HFFc6 (cell line): Measurements from ENCODE around the gene EVC. TPM values are rescaled to one million over a fixed set of nuclear protein-coding genes. Genes with fewer than 3 reads are reported as not detected.

Experiments used
- DNase-seq: peaks from one replicate; pipeline ENCODE4 v3.0.0-alpha.2; 2018
- H3K27ac Mint-ChIP-seq: 2 replicates; pipeline ENCODE4 v1.8.0; 2020; ENCODE audit warnings: mild to moderate bottlenecking, mixed read lengths
- H3K27me3 Mint-ChIP-seq: 2 replicates; pipeline ENCODE4 v1.8.0; 2021; ENCODE audit warnings: mild to moderate bottlenecking, moderate library complexity, mixed read lengths; ENCODE audit not compliant: insufficient read depth
- H3K36me3 Mint-ChIP-seq: 2 replicates; pipeline ENCODE4 v1.8.0; 2021; ENCODE audit warnings: low read depth, mixed read lengths
- H3K4me1 Mint-ChIP-seq: 2 replicates; pipeline ENCODE4 v1.8.0; 2020; ENCODE audit warnings: low read depth, mixed read lengths
- H3K4me3 Mint-ChIP-seq: 2 replicates; pipeline ENCODE4 v1.8.0; 2020; ENCODE audit warnings: mild to moderate bottlenecking, moderate library complexity, mixed read lengths
- H3K9me3 Mint-ChIP-seq: 2 replicates; pipeline ENCODE4 v1.8.0; 2020; ENCODE audit warnings: mild to moderate bottlenecking, mixed read lengths
- total RNA-seq, 6 experiments: library from RNA; stranded (reverse); fragmentation: NEBNext Ultra II Directional; extraction: Animal tissue kit (Norgen Biotek cat#: 25700); gene quantifications; 2 replicates in 1 of 6; 3 replicates in 5 of 6; pipeline ENCODE4 v1.2.3, GENCODE V29; 2021
- TF ChIP-seq, protein P1 (sequence below): fragments of 200-600 bp; sonication (generic); IDR thresholded peaks from 2 replicates; pipeline ENCODE4 v1.5.0; 2021; ENCODE audit warnings: antibody characterized with exemption, mild to moderate bottlenecking

Gene EVC
- total RNA-seq, 6 experiments from 2014 or later, result 30.7 to 40.9 (median 33.7) TPM

DNA sequence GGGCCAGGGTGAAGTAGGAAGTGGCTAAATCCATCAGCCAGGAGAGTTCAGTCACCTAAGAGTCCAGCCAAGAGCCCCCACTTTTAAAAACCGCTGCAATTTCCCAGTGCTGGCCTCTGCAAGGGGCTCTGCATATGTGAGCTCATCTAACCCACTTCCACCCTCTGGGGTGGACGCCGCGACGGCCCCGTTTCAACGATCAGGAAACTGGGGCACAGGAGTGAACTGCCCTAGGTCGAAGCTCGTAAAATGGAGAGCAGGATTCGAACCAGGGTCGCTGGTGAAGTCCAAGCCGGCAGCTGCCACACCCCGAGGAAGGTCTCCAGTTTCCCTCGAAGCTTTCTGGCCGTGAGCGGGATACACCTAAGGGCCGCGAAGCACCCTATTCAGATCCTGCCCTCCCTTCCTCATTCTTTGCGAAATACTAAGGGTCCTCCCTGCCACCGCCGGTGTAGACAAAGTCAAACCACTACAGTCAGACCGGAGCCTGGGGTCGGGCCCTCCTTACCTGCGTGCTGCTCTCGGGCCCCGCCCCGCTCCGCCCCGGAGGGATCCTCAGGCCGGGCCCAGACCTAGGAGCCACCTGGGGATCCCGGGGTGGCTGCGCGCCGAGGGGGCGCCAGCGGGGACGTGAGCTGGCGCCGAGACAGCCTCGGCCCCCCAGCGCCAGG is 3.1 kb upstream of the EVC start:
- Mint-ChIP-seq H3K27ac (peak overlapping the region; percentile 78), H3K36me3 (peaks cover 14% of the 10 kb centered on the region), H3K4me3 (peak overlapping the region; percentile 86), H3K4me1 (peaks cover 46% of the 10 kb centered on the region), H3K27me3 (peaks cover 2% of the 10 kb centered on the region; the same call in 1 of the 2 replicates), H3K9me3 (no peaks in the 10 kb centered on the region; the same call in 1 of the 2 replicates)
- no peak for DNase-seq
- TF ChIP-seq, protein P1, sequence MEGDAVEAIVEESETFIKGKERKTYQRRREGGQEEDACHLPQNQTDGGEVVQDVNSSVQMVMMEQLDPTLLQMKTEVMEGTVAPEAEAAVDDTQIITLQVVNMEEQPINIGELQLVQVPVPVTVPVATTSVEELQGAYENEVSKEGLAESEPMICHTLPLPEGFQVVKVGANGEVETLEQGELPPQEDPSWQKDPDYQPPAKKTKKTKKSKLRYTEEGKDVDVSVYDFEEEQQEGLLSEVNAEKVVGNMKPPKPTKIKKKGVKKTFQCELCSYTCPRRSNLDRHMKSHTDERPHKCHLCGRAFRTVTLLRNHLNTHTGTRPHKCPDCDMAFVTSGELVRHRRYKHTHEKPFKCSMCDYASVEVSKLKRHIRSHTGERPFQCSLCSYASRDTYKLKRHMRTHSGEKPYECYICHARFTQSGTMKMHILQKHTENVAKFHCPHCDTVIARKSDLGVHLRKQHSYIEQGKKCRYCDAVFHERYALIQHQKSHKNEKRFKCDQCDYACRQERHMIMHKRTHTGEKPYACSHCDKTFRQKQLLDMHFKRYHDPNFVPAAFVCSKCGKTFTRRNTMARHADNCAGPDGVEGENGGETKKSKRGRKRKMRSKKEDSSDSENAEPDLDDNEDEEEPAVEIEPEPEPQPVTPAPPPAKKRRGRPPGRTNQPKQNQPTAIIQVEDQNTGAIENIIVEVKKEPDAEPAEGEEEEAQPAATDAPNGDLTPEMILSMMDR, result no peak; the same call in 1 of the 2 replicates

DNA sequence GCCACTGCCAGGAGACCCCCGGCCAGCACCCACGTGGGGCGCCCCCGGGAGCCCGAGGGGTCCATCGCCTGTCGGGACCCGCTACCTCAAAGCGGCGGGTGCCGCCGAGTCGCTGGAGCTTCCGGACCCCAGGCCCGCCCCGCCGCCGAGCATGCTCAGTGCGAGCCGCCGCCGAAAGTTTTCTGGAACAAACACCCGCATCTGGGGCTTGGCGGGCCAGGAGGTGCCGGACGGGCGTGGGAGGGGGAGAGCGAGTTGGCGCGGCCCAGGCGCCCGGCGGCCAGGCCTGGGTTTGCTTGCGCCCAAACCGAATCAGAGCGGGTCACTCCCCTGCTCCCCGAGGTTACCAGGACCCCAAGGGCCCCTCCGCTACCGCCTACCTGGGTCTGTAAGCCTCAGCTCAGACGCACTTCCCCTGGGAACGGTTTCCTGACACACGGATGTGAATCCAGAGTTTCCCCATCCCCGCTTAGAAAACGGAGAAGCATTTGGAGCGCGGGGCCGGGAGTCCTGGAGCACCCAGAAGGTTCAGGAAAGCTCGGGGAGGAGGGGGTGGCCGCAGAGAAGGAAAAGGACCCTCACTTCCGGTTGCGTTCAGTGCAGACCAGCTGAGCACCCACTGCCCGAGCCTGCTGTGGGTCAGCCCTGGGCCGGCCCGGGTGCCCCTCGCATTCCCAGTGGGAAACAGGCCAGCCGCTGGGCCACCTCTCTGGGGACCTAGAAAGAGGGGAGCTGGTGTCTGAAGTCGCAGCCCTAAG is 2.4 kb upstream of the EVC start, which contains the start of gene EVC2:
TSS of gene EVC2 (minus strand) at position 111 of the 758 bp plus-strand sequence. CDS start at position 65, 46 bp downstream.
- Mint-ChIP-seq H3K4me3 (peak within 1 kb of the TSS; percentile 86), H3K27ac (peak within 1 kb of the TSS; percentile 83), H3K36me3 (peaks cover 9% of the 10 kb centered on the region), H3K9me3 (no peaks in the 10 kb centered on the region; the same call in 1 of the 2 replicates), H3K27me3 (peaks cover 2% of the 10 kb centered on the region; the same call in 1 of the 2 replicates), H3K4me1 (peaks cover 51% of the 10 kb centered on the region)
- no peak for DNase-seq
- TF ChIP-seq, protein P1, result no peak

DNA sequence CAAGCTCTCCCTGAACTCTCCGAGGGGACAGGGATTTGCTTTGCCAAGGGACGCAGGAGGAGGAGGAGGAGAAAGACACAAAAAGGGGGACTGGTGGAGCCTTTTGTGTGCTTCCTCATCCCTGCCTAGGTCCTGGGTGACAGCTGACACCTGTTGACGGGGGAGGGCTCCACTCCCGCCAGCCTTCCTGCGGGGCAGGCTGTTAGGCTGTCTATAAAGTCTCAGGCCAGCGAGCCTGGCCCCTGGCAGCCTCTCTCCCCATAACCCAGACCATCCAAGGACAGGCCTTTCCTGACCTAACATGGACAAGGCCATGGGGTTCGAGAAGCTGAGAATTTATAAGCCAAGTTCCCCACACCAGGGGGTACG is 1.8 kb upstream of the EVC start:
- no peaks in the 10 kb centered on the region; the same call in 1 of the 2 replicates for H3K9me3 Mint-ChIP-seq
- peaks cover 2% of the 10 kb centered on the region; the same call in 1 of the 2 replicates for H3K27me3 Mint-ChIP-seq
- DNase-seq, result no peak
- H3K36me3 Mint-ChIP-seq, result peaks cover 8% of the 10 kb centered on the region
- TF ChIP-seq, protein P1, result no peak
- H3K27ac Mint-ChIP-seq, result peak overlapping the region; percentile 83
- peaks cover 56% of the 10 kb centered on the region for H3K4me1 Mint-ChIP-seq
- H3K4me3 Mint-ChIP-seq, result peak overlapping the region; percentile 86; the same call in 1 of the 2 replicates

DNA sequence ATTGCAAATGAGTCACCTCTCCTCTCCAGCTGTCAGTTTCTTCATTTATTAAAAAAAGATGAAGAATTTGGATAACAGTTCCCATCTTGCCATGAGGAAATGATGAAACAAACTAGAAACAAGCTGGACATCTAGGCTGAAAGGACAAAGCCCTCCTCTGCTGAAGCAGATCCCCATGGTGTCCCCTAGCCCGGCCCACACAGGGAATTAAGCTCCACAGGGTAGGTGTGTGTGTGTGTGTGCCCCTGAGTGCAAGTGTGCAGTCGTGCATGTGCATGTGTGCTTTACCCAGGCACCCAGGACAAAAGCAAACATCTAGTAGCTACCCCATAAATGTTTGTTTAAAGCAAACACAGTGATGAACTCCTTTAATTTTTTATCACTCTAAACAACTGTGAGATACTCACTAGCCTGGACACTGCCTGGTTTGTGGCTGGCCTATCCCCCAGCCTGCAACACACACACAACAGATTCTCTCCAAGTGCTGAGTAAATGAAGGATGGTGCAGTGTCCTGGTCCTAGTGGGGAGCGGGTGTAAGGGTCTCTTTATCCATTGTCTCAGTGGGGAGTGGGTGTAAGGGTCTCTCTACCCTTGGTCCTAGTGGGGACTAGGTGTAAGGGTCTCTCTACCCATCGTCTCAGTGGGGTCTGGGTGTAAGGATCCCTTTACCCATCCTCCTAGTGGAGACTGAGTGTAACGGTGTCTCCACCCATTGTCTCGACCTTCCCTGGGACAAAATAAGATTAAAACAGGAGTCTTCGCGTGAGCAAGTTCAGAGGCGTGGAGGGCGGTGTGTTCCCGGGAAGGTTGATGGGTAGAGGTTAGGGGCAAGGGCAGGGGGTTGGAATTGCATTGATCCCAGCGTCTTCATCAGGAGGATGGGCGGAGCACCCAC is 688 bp upstream of the EVC start:
- Mint-ChIP-seq H3K4me3 (peak overlapping the region; percentile 87), H3K27ac (peak overlapping the region; percentile 88), H3K9me3 (peaks cover 5% of the 10 kb centered on the region), H3K27me3 (peaks cover 2% of the 10 kb centered on the region; the same call in 1 of the 2 replicates), H3K4me1 (peaks cover 60% of the 10 kb centered on the region), H3K36me3 (peaks cover 15% of the 10 kb centered on the region)
- TF ChIP-seq, protein P1, result peak; percentile 74
- no peak for DNase-seq
